PC-3 (cell line): ENCODE results near the gene KANSL2. TPM values are rescaled to one million over a fixed set of nuclear protein-coding genes. Genes with fewer than 3 reads are reported as not detected.
"Not testable (repeated sequence)": the region's sequence is repeated elsewhere in the genome, so short reads cannot be mapped to it uniquely, and the experiment has no call there.

Experiments
- ATAC-seq: fragments of 200-7000 bp; cut with Tn5 transposase; 2 replicates; pipeline ENCODE4 v1.9.1; 2020; ENCODE audit warnings: mild to moderate bottlenecking, moderate library complexity
- BruUV-seq: library from RNA; stranded (reverse); fragments of 400-500 nt; replicated peaks from 2 replicates; lab custom pipeline; 2021; lab: Mats Ljungman, UMichigan
- CTCF ChIA-PET: fragments of 300-600 bp; sonication (Branson Sonifier 250); formaldehyde crosslinking; loops from one replicate; lab custom pipeline; 2022; ENCODE audit warnings: antibody characterized with exemption; lab: Charles Lee
- POLR2A ChIA-PET: fragments of 300-600 bp; sonication (Branson Sonifier 250); formaldehyde crosslinking; loops from one replicate; lab custom pipeline; 2022; ENCODE audit warnings: antibody characterized with exemption; ENCODE audit not compliant: unreplicated experiment; lab: Charles Lee
- DNase-seq: peaks from one replicate; pipeline ENCODE4 v3.0.0-alpha.2; 2015
- H2AFZ ChIP-seq: fragments of 300-600 bp; sonication (generic); 2 replicates; pipeline ENCODE4 v1.6.0; 2016; ENCODE audit warnings: antibody characterized with exemption, low read length
- H3F3A ChIP-seq: fragments of 300-600 bp; sonication (generic); one replicate; pipeline ENCODE4 v1.6.0; 2017; ENCODE audit warnings: antibody characterized with exemption, low read length, control low read depth, mild to moderate bottlenecking; ENCODE audit not compliant: unreplicated experiment
- H3K27ac ChIP-seq: fragments of 300-600 bp; sonication (generic); 2 replicates; pipeline ENCODE4 v1.5.1; 2016; ENCODE audit warnings: mild to moderate bottlenecking, low read length
- H3K27me3 ChIP-seq: fragments of 300-600 bp; sonication (generic); 2 replicates; pipeline ENCODE4 v1.6.1; 2016; ENCODE audit warnings: low read length, mixed read lengths
- H3K36me3 ChIP-seq: fragments of 300-600 bp; sonication (generic); 2 replicates; pipeline ENCODE4 v1.6.1; 2016; ENCODE audit warnings: low read depth, mixed run types, low read length, mixed read lengths
- H3K4me1 ChIP-seq: fragments of 300-600 bp; sonication (generic); 2 replicates; pipeline ENCODE4 v1.5.1; 2016; ENCODE audit warnings: low read length; ENCODE audit not compliant: insufficient read depth
- H3K4me2 ChIP-seq: fragments of 300-600 bp; sonication (generic); 2 replicates; pipeline ENCODE4 v1.6.0; 2016; ENCODE audit warnings: low read length
- H3K4me3 ChIP-seq: fragments of 300-600 bp; sonication (generic); 2 replicates; pipeline ENCODE4 v1.5.1; 2016; ENCODE audit warnings: mild to moderate bottlenecking, low read length, mixed read lengths
- H3K79me2 ChIP-seq: fragments of 300-600 bp; sonication (generic); 2 replicates; pipeline ENCODE4 v1.6.1; 2017; ENCODE audit warnings: low read length, mixed read lengths
- H3K9ac ChIP-seq: fragments of 300-600 bp; sonication (generic); 2 replicates; pipeline ENCODE4 v1.6.0; 2016; ENCODE audit warnings: mild to moderate bottlenecking, low read length
- H3K9me2 ChIP-seq: fragments of 300-600 bp; sonication (generic); replicated peaks from 2 replicates; pipeline ENCODE4 v1.6.1; 2016; ENCODE audit warnings: mixed run types, low read length, mixed read lengths
- H3K9me3 ChIP-seq: fragments of 300-600 bp; sonication (generic); 2 replicates; pipeline ENCODE4 v1.6.1; 2016; ENCODE audit warnings: low read length, mixed read lengths
- H4K20me1 ChIP-seq: fragments of 300-600 bp; sonication (generic); 2 replicates; pipeline ENCODE4 v1.6.1; 2016; ENCODE audit warnings: low read length, mixed read lengths
- CTCF ChIP-seq: fragments of 300-600 bp; sonication (generic); conservative IDR thresholded peaks from 2 replicates; pipeline ENCODE4 v1.5.1; 2017; ENCODE audit warnings: antibody characterized with exemption, low read depth, mild to moderate bottlenecking, low read length
- EZH2 ChIP-seq: fragments of 300-600 bp; sonication (generic); IDR thresholded peaks from one replicate; pipeline ENCODE4 v1.6.1; 2017; ENCODE audit warnings: antibody characterized with exemption, mild to moderate bottlenecking, low read length; ENCODE audit not compliant: unreplicated experiment
- EZH2phosphoT487 ChIP-seq: fragments of 300-600 bp; sonication (generic); IDR thresholded peaks from 2 replicates; pipeline ENCODE4 v1.6.1; 2018; ENCODE audit warnings: mild to moderate bottlenecking, antibody characterized with exemption, low read length, borderline replicate concordance
- intact Hi-C: fragments of 100-400 bp; cut with micrococcal nuclease; formaldehyde crosslinking; loops from 2 replicates; pipeline ENCODE4 v1.9.0; 2023
- total RNA-seq: library from RNA; depleted of rRNA; stranded (reverse); fragments of >200 nt; gene quantifications from 2 replicates; pipeline ENCODE4 v1.2.3, GENCODE V29; 2014

Gene KANSL2
- total RNA-seq, 1 experiment from 2014 or later: 33.4 TPM

- BruUV-seq: no TSS peak
- H2AFZ ChIP-seq: peak overlapping the region; percentile 87; the same call in 1 of the 2 replicates
Observed at GRCh38 chr12:48682927-48683326, 889 bp upstream of the KANSL2 start.

DNA sequence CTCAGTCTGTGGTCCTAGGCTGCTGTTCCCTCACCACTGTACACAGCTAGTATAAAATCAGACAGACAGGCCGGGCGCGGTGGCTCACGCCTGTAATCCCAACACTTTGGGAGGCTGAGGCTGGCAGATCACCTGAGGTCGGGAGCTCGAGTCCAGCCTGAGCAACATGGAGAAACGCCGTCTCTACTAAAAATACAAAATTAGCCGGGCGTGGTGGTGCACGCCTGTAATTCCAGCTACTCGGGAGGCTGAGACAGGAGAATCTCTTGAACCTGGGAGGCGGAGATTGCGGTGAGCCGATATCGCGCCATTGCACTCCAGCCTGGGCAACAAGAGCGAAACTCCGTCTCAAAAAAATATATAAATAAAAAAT lies 481 bp upstream of the KANSL2 start:
- intact Hi-C loops, H3K27me3 ChIP-seq, BruUV-seq, H3F3A ChIP-seq, CTCF ChIA-PET, H3K9me3 ChIP-seq, H3K9me2 ChIP-seq, H3K27ac ChIP-seq, ATAC-seq, DNase-seq: not testable (repeated sequence)
- Histone ChIP-seq H4K20me1 (peaks cover 40% of the 10 kb centered on the region), H3K36me3 (peaks cover 27% of the 10 kb centered on the region), H3K79me2 (peaks cover 45% of the 10 kb centered on the region), H3K4me2 (peak overlapping the region; percentile 78), H2AFZ (peak overlapping the region; percentile 87), H3K4me3 (peak overlapping the region; percentile 74), H3K4me1 (peaks cover 25% of the 10 kb centered on the region), H3K9ac (peak overlapping the region; percentile 57)
- POLR2A ChIA-PET: interaction anchor here (0.6 to 0.8 kb wide), 3 partner anchors 20 to 107 kb away, joined by 3 to 6 read pairs (median 5); no protein-coding TSS in a partner anchor

More at GRCh38 chr12:48682927-48683326, 889 bp upstream of the KANSL2 start:
- no peaks in the 10 kb centered on the region for H3F3A ChIP-seq
- ChIA-PET CTCF (no interaction called here), POLR2A (interaction anchor here (0.8 kb wide), 1 partner anchor 27 kb away, joined by 3 read pairs; no protein-coding TSS in a partner anchor)
- intact Hi-C loops: no loop called here
- peak overlapping the region; percentile 78 for H3K4me2 ChIP-seq
- ATAC-seq: no peak
- peaks cover 26% of the 10 kb centered on the region for H3K36me3 ChIP-seq
- peaks cover 41% of the 10 kb centered on the region for H3K79me2 ChIP-seq
- no peaks in the 10 kb centered on the region for H3K9me2 ChIP-seq
- H3K27me3 ChIP-seq: no peaks in the 10 kb centered on the region
- peaks cover 37% of the 10 kb centered on the region for H4K20me1 ChIP-seq
- no peak overlapping the region for H3K9ac ChIP-seq
- DNase-seq: no peak
- TF ChIP-seq EZH2phosphoT487: no peak
- no peak for TF ChIP-seq EZH2
- TF ChIP-seq CTCF: no peak
- no peaks in the 10 kb centered on the region for H3K9me3 ChIP-seq
- no peak overlapping the region for H3K27ac ChIP-seq
- H3K4me1 ChIP-seq: peaks cover 25% of the 10 kb centered on the region
- H3K4me3 ChIP-seq: peak overlapping the region; percentile 74; the same call in 1 of the 2 replicates

DNA sequence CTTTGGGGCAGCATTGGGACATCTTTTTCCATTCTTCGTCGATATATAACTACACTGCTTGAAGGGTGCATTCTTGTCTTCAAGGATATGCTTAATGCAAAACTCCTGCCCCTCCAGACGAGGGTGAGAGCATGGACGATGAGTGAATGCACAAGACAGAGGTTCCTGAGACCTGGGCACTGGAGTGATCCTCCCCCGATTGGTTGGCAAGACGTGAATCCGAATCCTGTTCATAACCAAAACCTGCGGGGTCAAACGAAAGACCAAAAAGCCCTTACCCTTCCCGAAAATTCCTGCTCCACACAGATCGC lies 684 bp downstream of the KANSL2 start:
- ChIA-PET CTCF (no interaction called here), POLR2A (no interaction called here)
- Histone ChIP-seq H4K20me1 (peaks cover 44% of the 10 kb centered on the region), H3K9me2 (no peaks in the 10 kb centered on the region), H3K9ac (peak overlapping the region; percentile 86), H3K4me2 (peak overlapping the region; percentile 92), H3K79me2 (peaks cover 57% of the 10 kb centered on the region), H3K4me1 (peaks cover 25% of the 10 kb centered on the region), H2AFZ (0 out of 2 replicates have a peak overlapping the region, but pooled peaks have one; percentile 9), H3K36me3 (peaks cover 35% of the 10 kb centered on the region), H3K4me3 (peak overlapping the region; percentile 74), H3K9me3 (no peaks in the 10 kb centered on the region), H3K27ac (no peak overlapping the region; the same call in 1 of the 2 replicates), H3K27me3 (no peaks in the 10 kb centered on the region), H3F3A (no peaks in the 10 kb centered on the region)
- peak; percentile 1; the same call in 1 of the 2 replicates for ATAC-seq
- intact Hi-C loops: no loop called here
- TSS peak; percentile 52 for BruUV-seq
- DNase-seq: peak; percentile 11
- TF ChIP-seq CTCF: no peak
- TF ChIP-seq EZH2: no peak
- no peak for TF ChIP-seq EZH2phosphoT487
